Mucosa of rectum (tissue), 2 donors: ENCODE measurements around the gene JAM3.

Source experiments
- H3K27ac ChIP-seq, 2 donors: one replicate each; pipeline ENCODE4 v1.7.0; 2013; ENCODE audit warnings: inconsistent platforms in 2 of 2, low read depth in 2 of 2, low read length in 2 of 2
- H3K27me3 ChIP-seq, 2 donors: one replicate each; pipeline ENCODE4 v1.7.0; 2013; ENCODE audit warnings: low read length in 2 of 2; ENCODE audit not compliant: control insufficient read depth in 2 of 2, insufficient read depth in 2 of 2
- H3K36me3 ChIP-seq, 2 donors: one replicate each; pipeline ENCODE4 v1.7.0; 2013; ENCODE audit warnings: low read length in 2 of 2; ENCODE audit not compliant: control insufficient read depth in 2 of 2, insufficient read depth in 2 of 2
- H3K4me1 ChIP-seq, 2 donors: one replicate each; pipeline ENCODE4 v1.7.0; 2013; ENCODE audit warnings: low read length in 2 of 2, mild to moderate bottlenecking in 1 of 2; ENCODE audit not compliant: control insufficient read depth in 2 of 2, insufficient read depth in 2 of 2
- H3K4me3 ChIP-seq, 2 donors: one replicate each; pipeline ENCODE4 v1.7.0; 2013; ENCODE audit warnings: low read length in 2 of 2
- H3K9ac ChIP-seq, 2 donors: one replicate each; pipeline ENCODE4 v1.7.0; 2013; ENCODE audit warnings: low read length in 2 of 2, low read depth in 1 of 2, mild to moderate bottlenecking in 1 of 2
- H3K9me3 ChIP-seq, 2 donors: one replicate each; pipeline ENCODE4 v1.7.0; 2013; ENCODE audit warnings: low read length in 2 of 2; ENCODE audit not compliant: control insufficient read depth in 2 of 2
- donor health status: healthy.
- donor health status: Normal muscosa, but diverticular disease.

The JAM3 gene

DNA sequence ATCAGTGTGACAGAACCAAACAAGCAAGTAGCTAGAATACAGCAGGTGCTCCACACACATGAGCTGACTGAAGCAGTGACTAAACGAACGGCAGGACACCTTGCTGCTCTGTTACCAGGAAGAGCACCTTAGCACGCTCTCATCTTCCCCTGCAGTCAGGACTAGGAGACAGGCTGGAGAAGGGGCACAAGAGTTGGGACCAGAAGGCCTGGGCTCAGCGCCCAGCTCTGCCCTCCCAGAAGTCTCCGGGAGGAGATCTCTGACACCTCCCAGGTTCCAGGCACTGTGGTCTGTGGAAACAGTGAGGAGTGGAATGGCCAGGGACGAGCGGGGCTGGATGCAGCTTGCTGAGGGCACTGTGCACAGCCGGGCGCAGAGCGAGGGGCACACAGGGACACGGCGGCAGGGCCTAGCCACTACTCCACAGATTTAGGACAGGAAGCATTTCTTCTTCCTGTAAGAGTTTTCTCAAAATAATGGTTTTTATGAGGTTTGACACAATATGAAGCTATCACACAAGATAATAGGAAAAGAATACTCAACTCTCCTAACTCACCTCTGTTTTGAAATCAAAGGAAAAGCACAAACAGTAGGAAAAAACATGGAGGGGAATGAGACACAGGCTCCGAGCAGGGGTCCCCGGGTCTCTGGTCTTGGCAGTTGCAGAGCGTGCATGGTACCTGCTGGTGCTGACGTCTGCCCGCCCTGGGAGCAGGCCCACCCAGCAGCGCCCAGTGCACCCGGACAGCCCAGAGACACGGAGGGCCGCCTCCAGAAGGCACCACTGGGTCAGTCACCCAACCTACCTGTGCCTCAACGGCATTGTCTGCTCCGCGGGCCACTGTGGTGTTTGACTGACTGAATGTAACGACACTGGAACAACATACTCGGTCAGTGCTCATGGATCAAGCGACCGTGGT lies 87.3 kb downstream of the JAM3 start:
- Histone ChIP-seq H3K4me1 (no peaks in the 10 kb centered on the region), H3K9ac (no peak overlapping the region), H3K27ac (no peak overlapping the region), H3K27me3 (no peaks in the 10 kb centered on the region), H3K36me3 (peaks cover 30 to 36% of the 10 kb centered on the region in 2 donors), H3K4me3 (no peak overlapping the region), H3K9me3 (no peaks in the 10 kb centered on the region)

DNA sequence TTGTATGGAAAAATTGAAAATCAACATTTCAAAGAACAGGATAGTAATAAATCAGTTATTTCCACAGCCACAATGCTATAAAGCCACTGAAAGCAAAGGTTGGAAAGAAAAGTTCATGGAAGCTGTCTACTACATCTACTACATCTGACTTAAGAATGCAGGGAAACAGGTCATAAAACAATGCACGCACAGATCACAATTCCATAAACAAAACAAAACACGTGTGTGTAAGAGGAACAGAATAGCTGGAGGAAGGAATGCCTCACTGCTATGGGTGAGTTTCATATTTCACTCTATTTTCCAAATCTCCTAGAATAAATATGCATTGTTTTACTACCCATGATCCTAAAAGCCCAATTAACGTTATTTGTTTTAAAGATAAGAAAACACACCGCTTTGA lies 88.6 kb downstream of the JAM3 start:
- no peak overlapping the region for H3K27ac ChIP-seq
- H3K4me3 ChIP-seq = no peak overlapping the region
- H3K27me3 ChIP-seq = no peaks in the 10 kb centered on the region
- H3K4me1 ChIP-seq = no peaks in the 10 kb centered on the region
- H3K36me3 ChIP-seq = peaks cover 39 to 41% of the 10 kb centered on the region in 2 donors
- no peaks in the 10 kb centered on the region for H3K9me3 ChIP-seq
- no peak overlapping the region for H3K9ac ChIP-seq

DNA sequence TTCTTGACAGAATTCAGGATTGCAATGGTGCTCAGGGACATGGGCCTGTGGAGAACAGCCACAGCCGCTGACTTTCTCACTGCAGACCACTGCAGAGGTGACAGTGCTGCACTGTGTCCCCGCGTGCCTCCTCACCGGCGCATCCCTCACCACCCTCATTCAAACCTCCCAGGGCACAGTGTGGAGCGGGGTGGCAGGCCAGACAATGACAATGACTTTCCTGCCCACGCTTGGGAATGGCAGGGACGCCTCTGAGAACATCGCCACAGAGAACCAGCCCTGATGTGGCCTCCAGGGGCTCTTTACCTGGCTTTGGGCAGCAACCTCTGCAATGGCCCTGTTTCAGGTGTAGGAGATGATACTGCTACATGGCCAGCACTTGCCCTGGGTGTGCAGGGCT lies 89.2 kb downstream of the JAM3 start:
- no peaks in the 10 kb centered on the region for H3K9me3 ChIP-seq
- no peak overlapping the region for H3K27ac ChIP-seq
- H3K4me1 ChIP-seq = no peaks in the 10 kb centered on the region
- H3K36me3 ChIP-seq = peaks cover 39 to 41% of the 10 kb centered on the region in 2 donors
- no peak overlapping the region for H3K4me3 ChIP-seq
- no peak overlapping the region for H3K9ac ChIP-seq
- H3K27me3 ChIP-seq = no peaks in the 10 kb centered on the region

DNA sequence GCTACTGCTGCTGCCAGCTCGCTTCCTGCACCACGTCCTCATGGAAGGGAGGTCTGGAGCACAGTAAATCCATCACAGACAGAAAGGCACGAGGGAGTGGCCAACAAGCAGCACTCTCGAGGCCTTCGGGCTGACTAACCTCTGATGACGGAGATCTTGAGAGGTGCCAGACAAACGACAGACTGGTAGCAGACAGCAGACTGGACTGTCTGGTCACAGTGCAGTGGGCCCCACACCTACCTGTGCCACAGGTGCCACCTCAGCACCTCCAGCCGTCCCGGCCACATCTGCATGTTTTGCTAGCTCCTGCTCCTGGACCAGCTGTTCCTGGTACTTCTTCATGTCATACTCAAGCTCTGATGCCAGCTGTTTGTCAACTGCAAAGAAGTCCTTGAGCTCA lies 90.8 kb downstream of the JAM3 start:
- Histone ChIP-seq H3K36me3 (peaks cover 36 to 41% of the 10 kb centered on the region in 2 donors), H3K4me1 (no peaks in the 10 kb centered on the region), H3K27ac (no peak overlapping the region), H3K4me3 (no peak overlapping the region), H3K27me3 (no peaks in the 10 kb centered on the region), H3K9me3 (no peaks in the 10 kb centered on the region), H3K9ac (no peak overlapping the region)

DNA sequence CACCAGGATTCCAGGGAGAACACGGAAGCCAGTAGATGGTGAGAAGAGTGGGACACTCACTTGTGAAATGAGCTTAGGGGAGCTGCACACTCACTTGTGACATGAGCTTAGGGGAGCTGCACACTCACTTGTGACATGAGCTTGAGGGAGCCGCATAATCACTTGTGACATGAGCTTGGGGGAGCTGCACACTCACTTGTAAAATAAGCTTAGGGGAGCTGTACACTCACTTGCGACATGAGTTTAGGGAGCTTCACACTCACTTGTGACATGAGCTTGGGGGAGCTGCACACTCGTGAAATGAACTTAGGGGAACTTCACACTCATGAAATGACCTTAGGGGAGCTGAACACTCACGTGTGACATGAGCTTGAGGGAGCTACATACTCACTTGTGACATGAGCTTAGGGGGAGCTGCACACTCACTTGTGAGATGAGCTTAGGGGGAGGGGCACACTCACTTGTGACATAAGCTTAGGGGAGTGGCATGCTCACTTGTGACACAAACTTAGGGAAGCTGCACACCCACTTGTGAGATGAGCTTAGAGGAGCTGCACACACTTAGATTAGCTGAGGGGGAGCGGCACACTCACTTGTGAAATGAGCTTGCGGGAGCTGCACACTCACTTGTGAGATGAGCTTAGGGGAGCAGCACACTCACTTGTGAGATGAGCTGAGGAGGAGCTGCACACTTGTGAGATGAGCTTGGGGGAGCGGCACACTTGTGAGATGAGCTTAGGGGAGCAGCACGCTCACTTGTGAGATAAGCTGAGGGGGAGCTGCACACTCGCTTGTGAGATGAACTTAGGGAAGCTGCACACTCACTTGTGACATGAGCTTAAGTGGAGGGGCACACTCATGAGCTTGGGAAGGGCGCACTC lies 95.9 kb downstream of the JAM3 start:
- Histone ChIP-seq H3K4me3 (no peak overlapping the region), H3K36me3 (peaks cover 43 to 47% of the 10 kb centered on the region in 2 donors), H3K9ac (no peak overlapping the region), H3K9me3 (no peaks in the 10 kb centered on the region), H3K27ac (no peak overlapping the region), H3K27me3 (no peaks in the 10 kb centered on the region), H3K4me1 (no peaks in the 10 kb centered on the region)

DNA sequence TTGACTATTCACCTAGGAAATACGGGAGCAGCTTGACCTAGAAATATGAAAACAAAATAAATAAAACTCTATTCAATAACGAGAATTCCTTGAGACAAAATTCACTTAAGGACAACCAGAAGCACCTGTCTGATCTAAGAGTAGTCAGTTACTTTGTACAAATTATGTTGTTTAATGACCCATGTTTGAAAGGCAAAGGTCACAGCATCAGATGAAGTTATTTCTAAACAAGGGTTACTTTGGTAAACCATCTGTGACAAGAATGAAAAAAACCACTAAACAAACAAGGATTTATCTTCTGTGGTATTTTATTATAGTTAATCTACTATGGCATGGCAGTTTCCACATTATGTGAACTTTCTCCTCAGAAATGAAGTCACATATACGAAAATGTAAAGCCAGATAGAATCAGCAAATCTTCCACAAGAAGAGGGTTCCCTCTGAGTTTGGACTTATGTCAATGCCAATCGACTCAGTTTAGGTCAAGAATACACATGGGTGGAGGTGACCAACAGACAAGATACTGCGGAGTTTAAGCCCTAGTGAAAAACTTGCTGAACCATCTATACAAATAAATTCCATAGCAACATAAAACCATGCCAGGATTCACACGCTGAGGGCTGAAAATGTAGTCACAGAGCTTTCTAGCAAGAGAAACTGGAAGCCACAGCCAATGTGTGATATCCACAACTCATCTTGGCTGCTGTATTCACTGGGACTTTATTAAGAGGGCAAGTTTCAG lies 101.5 kb downstream of the JAM3 start:
- Histone ChIP-seq H3K4me1 (no peaks in the 10 kb centered on the region), H3K9me3 (no peaks in the 10 kb centered on the region), H3K36me3 (peaks cover 19 to 29% of the 10 kb centered on the region in 2 donors), H3K4me3 (no peak overlapping the region), H3K27me3 (no peaks in the 10 kb centered on the region), H3K27ac (no peak overlapping the region), H3K9ac (no peak overlapping the region)

DNA sequence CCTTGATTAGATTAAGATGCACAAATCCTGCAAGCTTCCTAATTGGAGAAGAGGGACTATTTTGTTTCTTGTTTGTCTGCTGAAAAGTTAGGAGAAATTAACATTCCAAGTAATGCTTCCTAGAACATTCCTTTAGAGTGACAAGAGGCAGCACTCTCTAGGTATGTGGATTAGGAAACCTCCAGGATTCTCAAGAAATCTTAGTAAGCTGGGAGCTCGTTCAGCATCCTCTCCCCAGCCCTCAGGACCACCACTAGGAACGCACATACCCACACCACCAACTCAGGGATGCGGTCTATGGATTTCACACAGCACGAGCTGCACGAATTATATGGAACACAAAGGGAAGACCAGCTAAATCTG lies 102.0 kb downstream of the JAM3 start:
- Histone ChIP-seq H3K36me3 (peaks cover 19 to 24% of the 10 kb centered on the region in 2 donors), H3K4me1 (no peaks in the 10 kb centered on the region), H3K9me3 (no peaks in the 10 kb centered on the region), H3K27me3 (no peaks in the 10 kb centered on the region), H3K4me3 (no peak overlapping the region), H3K27ac (no peak overlapping the region), H3K9ac (no peak overlapping the region)

DNA sequence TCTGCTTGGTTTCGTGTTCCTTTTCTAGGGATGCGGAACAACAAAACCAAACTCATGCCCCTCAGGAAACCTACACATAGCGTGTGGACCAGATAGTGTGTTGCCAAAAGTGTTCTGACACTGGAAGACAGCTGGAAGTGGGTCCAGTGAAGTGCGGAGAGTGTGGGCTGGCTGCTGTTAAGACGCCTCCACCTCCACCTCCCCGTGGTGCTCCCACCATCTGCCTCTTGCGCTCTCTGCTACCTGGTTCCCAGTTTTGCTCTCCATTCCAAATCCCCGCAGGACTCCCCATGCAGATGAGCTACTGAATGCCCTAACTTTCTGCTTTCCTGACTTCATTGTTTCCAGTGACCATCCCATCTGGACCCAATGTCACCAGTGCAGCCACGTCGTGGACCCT lies 103.1 kb downstream of the JAM3 start:
- Histone ChIP-seq H3K27ac (no peak overlapping the region), H3K27me3 (no peaks in the 10 kb centered on the region), H3K9ac (no peak overlapping the region), H3K4me1 (no peaks in the 10 kb centered on the region), H3K9me3 (no peaks in the 10 kb centered on the region), H3K36me3 (peaks cover 26 to 31% of the 10 kb centered on the region in 2 donors), H3K4me3 (no peak overlapping the region)

DNA sequence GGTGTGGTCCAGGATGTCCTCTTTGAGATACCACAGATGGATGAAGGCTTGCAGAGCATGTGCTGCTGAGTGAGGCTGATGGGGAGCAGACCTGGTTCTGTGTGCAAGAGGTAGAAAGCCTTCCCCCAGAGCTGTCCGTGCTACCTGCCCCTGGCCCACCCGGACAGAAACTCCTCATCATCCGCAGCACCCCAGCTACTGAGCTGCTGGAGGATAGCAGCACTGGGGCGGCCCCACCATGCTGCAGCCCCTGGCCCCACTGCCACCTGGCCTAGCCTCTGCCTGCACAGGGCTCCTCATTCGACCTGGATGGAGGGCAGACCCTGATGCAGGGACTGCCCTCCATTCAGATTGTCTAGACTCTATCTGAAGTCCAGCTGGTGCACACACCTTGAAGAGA lies 104.4 kb downstream of the JAM3 start:
- Histone ChIP-seq H3K9ac (no peak overlapping the region), H3K36me3 (peaks cover 25 to 28% of the 10 kb centered on the region in 2 donors), H3K9me3 (no peaks in the 10 kb centered on the region)

More for the DNA sequence above, 104.4 kb downstream of the JAM3 start:
- no peaks in the 10 kb centered on the region for H3K4me1 ChIP-seq
- no peak overlapping the region for H3K27ac ChIP-seq
- no peak overlapping the region for H3K4me3 ChIP-seq
- H3K27me3 ChIP-seq = no peaks in the 10 kb centered on the region
